ENCODE data around the gene REG1B.
A peak's percentile ranks its signal among the peaks of the same experiment; 100 is the strongest.

DNA sequence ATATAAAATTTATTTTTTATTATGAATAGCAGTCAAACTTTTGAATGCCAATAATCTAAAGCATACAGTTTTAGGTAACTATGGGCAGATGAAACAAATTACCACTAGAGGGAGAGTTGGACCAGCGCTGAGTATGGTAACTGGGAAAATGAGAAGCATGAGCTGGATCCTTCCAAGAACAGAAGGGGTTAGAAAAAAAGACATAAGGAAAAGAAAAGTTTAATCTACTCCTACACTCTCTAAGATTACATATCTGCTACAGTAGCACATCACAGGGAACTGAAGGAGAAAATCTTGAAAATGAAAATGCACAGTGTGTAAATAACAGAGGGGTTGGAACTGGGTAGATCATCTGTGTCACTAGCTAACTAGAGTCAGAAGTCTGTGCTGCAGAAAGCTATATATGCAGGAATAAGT, 46.8 kb downstream of the REG1B start:
- TF ChIP-seq POLR2AphosphoS5 (IDR thresholded peaks at IDR 0.05) (no peak), POLR2A (IDR thresholded peaks at IDR 0.05) (no peak), EP300 (IDR thresholded peaks at IDR 0.05) (no peak)
- TF ChIP-seq, protein P1, sequence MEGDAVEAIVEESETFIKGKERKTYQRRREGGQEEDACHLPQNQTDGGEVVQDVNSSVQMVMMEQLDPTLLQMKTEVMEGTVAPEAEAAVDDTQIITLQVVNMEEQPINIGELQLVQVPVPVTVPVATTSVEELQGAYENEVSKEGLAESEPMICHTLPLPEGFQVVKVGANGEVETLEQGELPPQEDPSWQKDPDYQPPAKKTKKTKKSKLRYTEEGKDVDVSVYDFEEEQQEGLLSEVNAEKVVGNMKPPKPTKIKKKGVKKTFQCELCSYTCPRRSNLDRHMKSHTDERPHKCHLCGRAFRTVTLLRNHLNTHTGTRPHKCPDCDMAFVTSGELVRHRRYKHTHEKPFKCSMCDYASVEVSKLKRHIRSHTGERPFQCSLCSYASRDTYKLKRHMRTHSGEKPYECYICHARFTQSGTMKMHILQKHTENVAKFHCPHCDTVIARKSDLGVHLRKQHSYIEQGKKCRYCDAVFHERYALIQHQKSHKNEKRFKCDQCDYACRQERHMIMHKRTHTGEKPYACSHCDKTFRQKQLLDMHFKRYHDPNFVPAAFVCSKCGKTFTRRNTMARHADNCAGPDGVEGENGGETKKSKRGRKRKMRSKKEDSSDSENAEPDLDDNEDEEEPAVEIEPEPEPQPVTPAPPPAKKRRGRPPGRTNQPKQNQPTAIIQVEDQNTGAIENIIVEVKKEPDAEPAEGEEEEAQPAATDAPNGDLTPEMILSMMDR (IDR thresholded peaks at IDR 0.05) = peak in 2 of 4 experiments; percentile 9 to 24
